K562 (cell line): Measurements from ENCODE around the gene HLCS. TPM values are rescaled to one million over a fixed set of nuclear protein-coding genes. Genes with fewer than 3 reads are reported as not detected.

Experiments
- ATAC-seq: fragments of 200-7000 bp; cut with Tn5 transposase; 3 replicates; pipeline ENCODE4 v1.9.1; 2020; ENCODE audit warnings: moderate library complexity
- BruUV-seq: library from RNA; stranded (reverse); fragments of 400-500 nt; replicated peaks from 2 replicates; lab custom pipeline; 2021; lab: Mats Ljungman, UMichigan
- CTCF ChIA-PET: fragments of 300-600 bp; formaldehyde crosslinking; extraction: SDS; loops from one replicate; lab custom pipeline; 2021; ENCODE audit warnings: low intra/inter-chr PET ratio; lab: Yijun Ruan, JAX
- POLR2A ChIA-PET: fragments of 300-600, 350-650 bp; sonication (Branson Sonifier 250); formaldehyde crosslinking; extraction: SDS; loops from one replicate; lab custom pipeline; 2021; ENCODE audit warnings: antibody characterized with exemption, inconsistent platforms; lab: Yijun Ruan, JAX
- DNase-seq, 4 experiments: peaks; one replicate each; pipeline versions ENCODE4 v3.0.0 to v3.0.0-alpha.2; 2011 to 2018; ENCODE audit warnings: low spot score in 3 of 4, mixed read lengths in 3 of 4; ENCODE audit errors: extremely low read depth in 1 of 4
- FAIRE-seq: peaks from 2 replicates; lab custom pipeline; 2011; peaks lifted over from hg19 to GRCh38; lab: Jason Lieb, UNC
- H2AFZ ChIP-seq: 2 replicates; pipeline ENCODE4 v1.6.0; 2011; ENCODE audit warnings: low read depth, low read length, control low read depth, inconsistent platforms
- H3K27ac ChIP-seq: fragments of 200-600 bp; 3 replicates; pipeline ENCODE4 v1.8.0; 2011; ENCODE audit warnings: low read depth, mild to moderate bottlenecking, control low read depth, inconsistent platforms, low read length, moderate library complexity, mixed read lengths; ENCODE audit errors: extremely low read depth
- H3K27me3 ChIP-seq, 2 experiments: fragments of 300-600 bp in 1 of 2; 2 replicates in 1 of 2; 3 replicates in 1 of 2; pipeline versions ENCODE4 v1.6.0 to v1.8.0; 2011; ENCODE audit warnings: inconsistent platforms in 2 of 2, low read length in 2 of 2, mild to moderate bottlenecking in 1 of 2, mixed read lengths in 1 of 2, moderate library complexity in 1 of 2; ENCODE audit not compliant: control insufficient read depth in 2 of 2, insufficient read depth in 2 of 2
- H3K36me3 ChIP-seq: fragments of 300-600 bp; 3 replicates; pipeline ENCODE4 v1.8.0; 2011; ENCODE audit warnings: mild to moderate bottlenecking, low read length, inconsistent platforms; ENCODE audit not compliant: control insufficient read depth, insufficient read depth
- H3K4me1 ChIP-seq, 2 experiments: fragments of 200-600 bp in 1 of 2; replicated peaks in 1 of 2; 2 replicates in 1 of 2; 3 replicates in 1 of 2; pipeline versions ENCODE4 v1.5.1 to v1.8.0; 2011; ENCODE audit warnings: inconsistent platforms in 2 of 2, low read length in 2 of 2, mild to moderate bottlenecking in 1 of 2, mixed read lengths in 1 of 2, moderate library complexity in 1 of 2; ENCODE audit not compliant: control insufficient read depth in 2 of 2, insufficient read depth in 2 of 2
- H3K4me2 ChIP-seq: 2 replicates; pipeline ENCODE4 v1.6.1; 2011; ENCODE audit warnings: low read length, control low read depth, inconsistent platforms, mixed read lengths; ENCODE audit not compliant: insufficient read depth
- H3K4me3 ChIP-seq: fragments of 200-600 bp; sonication (generic), shearing (Covaris generic); 2 replicates; pipeline ENCODE4 v1.5.1; 2016; ENCODE audit warnings: control low read depth, inconsistent platforms
- H3K79me2 ChIP-seq: fragments of 200-600 bp; 3 replicates; pipeline ENCODE4 v1.8.0; 2011; ENCODE audit warnings: low read length, inconsistent platforms; ENCODE audit not compliant: control insufficient read depth, insufficient read depth
- H3K9ac ChIP-seq, 2 experiments: 2 replicates each; pipeline versions ENCODE4 v1.6.0 to v1.6.1; 2011; ENCODE audit warnings: low read depth in 2 of 2, low read length in 2 of 2, control low read depth in 1 of 2, inconsistent platforms in 1 of 2, mild to moderate bottlenecking in 1 of 2, mixed read lengths in 1 of 2; ENCODE audit not compliant: insufficient read depth in 1 of 2
- H3K9me1 ChIP-seq: one replicate; pipeline ENCODE4 v1.6.0; 2011; ENCODE audit warnings: inconsistent platforms, mild to moderate bottlenecking, low read length, moderate library complexity; ENCODE audit not compliant: control insufficient read depth, insufficient read depth
- H3K9me3 ChIP-seq: replicated peaks from 2 replicates; pipeline ENCODE4 v1.5.1; 2011; ENCODE audit warnings: low read depth, low read length, inconsistent platforms; ENCODE audit not compliant: control insufficient read depth, insufficient read depth
- H4K20me1 ChIP-seq: replicated peaks from 2 replicates; pipeline ENCODE4 v1.6.1; 2011; ENCODE audit warnings: low read length, inconsistent platforms, mixed read lengths; ENCODE audit not compliant: control insufficient read depth, insufficient read depth
- EWSR1 ChIP-seq: fragments of 450-650 bp; IDR thresholded peaks from 2 replicates; pipeline ENCODE4 v1.6.1; 2018; ENCODE audit warnings: borderline replicate concordance, mild to moderate bottlenecking, low read depth, moderate library complexity; ENCODE audit not compliant: partially characterized antibody
- FOXA3 ChIP-seq, 2 experiments: fragments of 450-650 bp in 1 of 2; sonication (generic) in 1 of 2; formaldehyde crosslinking; IDR thresholded peaks in 1 of 2; conservative IDR thresholded peaks in 1 of 2; 2 replicates each; pipeline versions ENCODE4 v1.4.0 to v1.8.0; 2020 to 2022; ENCODE audit warnings: mild to moderate bottlenecking in 2 of 2, missing genetic modification reagents in 1 of 2
- MYNN ChIP-seq, 2 experiments: sonication (generic); formaldehyde crosslinking in 1 of 2; IDR thresholded peaks; 2 replicates each; pipeline versions ENCODE4 v1.5.0 to v1.6.1; 2016 to 2020; ENCODE audit warnings: antibody characterized with exemption in 1 of 2, missing genetic modification reagents in 1 of 2
- PURB ChIP-seq: sonication (generic); formaldehyde crosslinking; IDR thresholded peaks from 2 replicates; pipeline ENCODE4 v1.9.0; 2021; ENCODE audit warnings: low read depth, mild to moderate bottlenecking, missing genetic modification reagents
- RERE ChIP-seq: sonication (generic); formaldehyde crosslinking; IDR thresholded peaks from 2 replicates; pipeline ENCODE4 v1.8.0; 2023; ENCODE audit warnings: missing genetic modification reagents, mild to moderate bottlenecking, borderline replicate concordance
- TAF9B ChIP-seq: fragments of 450-650 bp; IDR thresholded peaks from 2 replicates; pipeline ENCODE4 v1.6.1; 2018; ENCODE audit warnings: mild to moderate bottlenecking; ENCODE audit not compliant: partially characterized antibody
- USF1 ChIP-seq: sonication (generic); formaldehyde crosslinking; IDR thresholded peaks from 2 replicates; pipeline ENCODE4 v1.9.0; 2022; ENCODE audit warnings: mild to moderate bottlenecking, missing genetic modification reagents
- ZBTB34 ChIP-seq: fragments of 250-450 bp; sonication (Bioruptor Pico); IDR thresholded peaks from 2 replicates; pipeline ENCODE4 v1.8.0; 2021; ENCODE audit warnings: mild to moderate bottlenecking, moderate library complexity
- ZFP30 ChIP-seq: fragments of 250-450 bp; sonication (Bioruptor Pico); IDR thresholded peaks from 2 replicates; pipeline ENCODE4 v1.8.0; 2022; ENCODE audit warnings: moderate library complexity, mild to moderate bottlenecking, inconsistent platforms, borderline replicate concordance
- ZFP36 ChIP-seq: fragments of 150-350 bp; IDR thresholded peaks from 2 replicates; pipeline ENCODE4 v1.6.1; 2018; ENCODE audit warnings: low read length, low read depth; ENCODE audit not compliant: partially characterized antibody
- ZKSCAN8 ChIP-seq: fragments of 200-800 bp; sonication (Bioruptor generic); IDR thresholded peaks from 2 replicates; pipeline ENCODE4 v1.6.1; 2016; ENCODE audit warnings: missing genetic modification characterization, missing compliant biosample characterization
- ZNF175 ChIP-seq: fragments of 200-800 bp; sonication (Bioruptor generic); IDR thresholded peaks from 2 replicates; pipeline ENCODE4 v1.6.1; 2016; ENCODE audit warnings: low read depth, mild to moderate bottlenecking, missing genetic modification characterization, missing compliant biosample characterization
- ZNF217 ChIP-seq: sonication (generic); formaldehyde crosslinking; IDR thresholded peaks from 2 replicates; pipeline ENCODE4 v1.8.0; 2022; ENCODE audit warnings: mild to moderate bottlenecking, missing genetic modification reagents
- ZNF347 ChIP-seq: fragments of 450-650 bp; formaldehyde crosslinking; IDR thresholded peaks from 2 replicates; pipeline ENCODE4 v1.4.0; 2020; ENCODE audit warnings: low read depth, mild to moderate bottlenecking, moderate library complexity
- ZNF668 ChIP-seq: fragments of 250-450 bp; sonication (Bioruptor Pico); IDR thresholded peaks from 2 replicates; pipeline ENCODE4 v1.8.0; 2022; ENCODE audit warnings: mild to moderate bottlenecking, inconsistent platforms
- in situ Hi-C: fragments of 300-500 bp; cut with MboI; formaldehyde crosslinking; loops from 4 replicates; pipeline ENCODE4 v1.15.0; 2018; ENCODE audit warnings: inconsistent platforms, mixed read lengths
- intact Hi-C: fragments of 100-400 bp; cut with micrococcal nuclease; formaldehyde crosslinking; loops from 2 replicates; pipeline ENCODE4 v1.14.2; 2022
- polyA plus RNA-seq, 8 experiments: library from polyadenylated mRNA; depleted of rRNA in 4 of 8; stranded (reverse) in 5 of 8; unstranded in 3 of 8; fragments of >200 nt; fragmentation: Nextera tagmentation in 2 of 8; fragmentation: Illumina TruSeq in 1 of 8; extraction: Ambion mirVana in 2 of 8; extraction: Trizol in 1 of 8; gene quantifications; 2 replicates each; pipeline versions ENCODE4 v1.2.1 to v1.2.3, GENCODE V29; 2011 to 2014; ENCODE audit warnings: inconsistent platforms in 1 of 8, missing spikeins in 1 of 8
- total RNA-seq, 7 experiments: library from RNA; depleted of rRNA in 6 of 7; stranded (reverse); fragments of >200 nt in 6 of 7; fragmentation: Illumina TruSeq in 2 of 7; extraction: Trizol in 2 of 7; gene quantifications; 2 replicates each; pipeline versions ENCODE4 v1.2.1 to v1.2.3, GENCODE V29; 2011 to 2021; ENCODE audit warnings: low replicate concordance in 1 of 7

Gene HLCS
- total and polyA plus RNA-seq, 9 of the 15 experiments (the other 6 are each of a cell fraction or from before 2014, with no cell fraction given): 3.0 to 21.5 (median 17.1) TPM

- Histone ChIP-seq H3K27me3 (no peaks in the 10 kb centered on the region), H3K27ac (no peak overlapping the region), H4K20me1 (no peaks in the 10 kb centered on the region), H3K79me2 (no peaks in the 10 kb centered on the region), H3K9me1 (no peaks in the 10 kb centered on the region), H3K9me3 (peaks cover 5% of the 10 kb centered on the region), H3K4me1 (no peaks in the 10 kb centered on the region), H3K9ac (no peak overlapping the region), H3K36me3 (no peaks in the 10 kb centered on the region), H3K4me2 (no peak overlapping the region), H3K4me3 (no peak overlapping the region), H2AFZ (no peak overlapping the region)
- intact Hi-C loops: no loop called here
- FAIRE-seq: no peak
- ChIA-PET CTCF (no interaction called here), POLR2A (no interaction called here)
- BruUV-seq: no TSS peak
- in situ Hi-C loops: no loop called here
- no peak for DNase-seq
- no peak for ATAC-seq
- TF ChIP-seq ZNF668: no peak
- no peak for TF ChIP-seq TAF9B
- no peak for TF ChIP-seq MYNN (IDR thresholded peaks at IDR 0.05)
- no peak for TF ChIP-seq MYNN (CRISPR knock-in tag; IDR thresholded peaks at IDR 0.05)
- TF ChIP-seq ZNF347 (CRISPR knock-in tag): no peak
- no peak for TF ChIP-seq ZNF175 (CRISPR knock-in tag)
- no peak for TF ChIP-seq FOXA3 (CRISPR knock-in tag; conservative IDR thresholded peaks at IDR 0.05 in 1 of 2, IDR thresholded peaks at IDR 0.05 in 1 of 2)
- no peak for TF ChIP-seq ZFP36
- TF ChIP-seq ZBTB34 (CRISPR knock-in tag): no peak
- TF ChIP-seq EWSR1: no peak
- TF ChIP-seq ZNF217: no peak
- TF ChIP-seq USF1: no peak
- no peak for TF ChIP-seq PURB (CRISPR knock-in tag)
- no peak for TF ChIP-seq RERE (CRISPR knock-in tag)
- TF ChIP-seq ZFP30 (CRISPR knock-in tag): no peak
- no peak for TF ChIP-seq ZKSCAN8 (CRISPR knock-in tag)
Measured at GRCh38 chr21:36798491-36798890, 168.0 kb downstream of the HLCS start.
